SK-N-SH treated with all-trans-retinoic acid at 6 μM for 48 hours (cell line): ENCODE data around the gene ID3.
A peak's percentile ranks its signal among the peaks of the same experiment; 100 is the strongest.

Experiments
- ATAC-seq: fragments of 200-7000 bp; cut with Tn5 transposase; 3 replicates; pipeline ENCODE4 v1.9.1; 2020; ENCODE audit warnings: mild to moderate bottlenecking, moderate library complexity
- ARNTL ChIP-seq: fragments of 450-650 bp; formaldehyde crosslinking; IDR thresholded peaks from 2 replicates; pipeline ENCODE4 v1.5.0; 2020; ENCODE audit warnings: low read depth, mild to moderate bottlenecking, moderate library complexity, borderline replicate concordance
- BACH2 ChIP-seq: fragments of 250-450 bp; sonication (Bioruptor Pico); IDR thresholded peaks from 2 replicates; pipeline ENCODE4 v1.9.0; 2021; ENCODE audit warnings: mild to moderate bottlenecking, borderline replicate concordance
- CSDC2 ChIP-seq: fragments of 250-450 bp; sonication (Bioruptor Pico); IDR thresholded peaks from 2 replicates; pipeline ENCODE4 v1.5.0; 2020; ENCODE audit warnings: mild to moderate bottlenecking, moderate library complexity
- ESRRG ChIP-seq: fragments of 250-450 bp; sonication (Bioruptor Pico); IDR thresholded peaks from 2 replicates; pipeline ENCODE4 v1.6.1; 2021; ENCODE audit warnings: mild to moderate bottlenecking
- GLIS3 ChIP-seq: fragments of 250-450 bp; sonication (Bioruptor Pico); IDR thresholded peaks from 2 replicates; pipeline ENCODE4 v1.5.0; 2020; ENCODE audit warnings: mild to moderate bottlenecking, moderate library complexity
- ISL1 ChIP-seq: fragments of 250-450 bp; sonication (Bioruptor Pico); IDR thresholded peaks from 2 replicates; pipeline ENCODE4 v2.1.2; 2022; ENCODE audit warnings: mild to moderate bottlenecking, moderate library complexity
- OSR1 ChIP-seq: fragments of 250-450 bp; sonication (Bioruptor Pico); IDR thresholded peaks from 2 replicates; pipeline ENCODE4 v1.8.0; 2022; ENCODE audit warnings: moderate library complexity, mild to moderate bottlenecking, inconsistent platforms
- PPARA ChIP-seq: fragments of 250-450 bp; sonication (Bioruptor Pico); IDR thresholded peaks from 2 replicates; pipeline ENCODE4 v1.5.0; 2020; ENCODE audit warnings: mild to moderate bottlenecking, borderline replicate concordance
- RARB ChIP-seq: fragments of 250-450 bp; sonication (Bioruptor Pico); IDR thresholded peaks from 2 replicates; pipeline ENCODE4 v1.8.0; 2021; ENCODE audit warnings: mild to moderate bottlenecking, moderate library complexity
- SNAI2 ChIP-seq: fragments of 250-450 bp; sonication (Bioruptor Pico); IDR thresholded peaks from 2 replicates; pipeline ENCODE4 v1.5.0; 2020; ENCODE audit warnings: mild to moderate bottlenecking, moderate library complexity
- TCF4 ChIP-seq: fragments of 250-450 bp; sonication (Bioruptor Pico); IDR thresholded peaks from 2 replicates; pipeline ENCODE4 v1.8.0; 2021; ENCODE audit warnings: mild to moderate bottlenecking, moderate library complexity, borderline replicate concordance
- TOX ChIP-seq: fragments of 250-450 bp; sonication (Bioruptor Pico); IDR thresholded peaks from 2 replicates; pipeline ENCODE4 v1.8.0; 2021; ENCODE audit warnings: mild to moderate bottlenecking, moderate library complexity, borderline replicate concordance
- TSHZ2 ChIP-seq: fragments of 250-450 bp; sonication (Bioruptor Pico); IDR thresholded peaks from 2 replicates; pipeline ENCODE4 v1.5.0; 2020; ENCODE audit warnings: mild to moderate bottlenecking, moderate library complexity
- ZC3H10 ChIP-seq: fragments of 250-450 bp; sonication (Bioruptor Pico); IDR thresholded peaks from 2 replicates; pipeline ENCODE4 v1.5.1; 2021; ENCODE audit warnings: mild to moderate bottlenecking, moderate library complexity
- ZFP3 ChIP-seq: fragments of 250-450 bp; sonication (Bioruptor Pico); IDR thresholded peaks from 2 replicates; pipeline ENCODE4 v1.5.0; 2020; ENCODE audit warnings: mild to moderate bottlenecking, moderate library complexity
- ZFP30 ChIP-seq: fragments of 450-650 bp; formaldehyde crosslinking; IDR thresholded peaks from 2 replicates; pipeline ENCODE4 v1.5.0; 2022; ENCODE audit warnings: mild to moderate bottlenecking, moderate library complexity
- ZNF565 ChIP-seq: fragments of 450-650 bp; formaldehyde crosslinking; conservative IDR thresholded peaks from 2 replicates; pipeline ENCODE4 v1.5.0; 2020; ENCODE audit warnings: low read depth, mild to moderate bottlenecking, moderate library complexity
- ZNF70 ChIP-seq: fragments of 450-650 bp; formaldehyde crosslinking; IDR thresholded peaks from 2 replicates; pipeline ENCODE4 v1.5.0; 2020; ENCODE audit warnings: mild to moderate bottlenecking, moderate library complexity
- ZNF8 ChIP-seq: fragments of 450-650 bp; formaldehyde crosslinking; IDR thresholded peaks from 2 replicates; pipeline ENCODE4 v1.5.0; 2020; ENCODE audit warnings: mild to moderate bottlenecking, moderate library complexity
- TF ChIP-seq, protein P1 (sequence below): fragments of 250-450 bp; sonication (Bioruptor Pico); IDR thresholded peaks from 2 replicates; pipeline ENCODE4 v1.8.0; 2020; ENCODE audit warnings: mild to moderate bottlenecking, moderate library complexity, borderline replicate concordance
- TF ChIP-seq, protein P2 (sequence below): fragments of 250-450 bp; sonication (Bioruptor Pico); IDR thresholded peaks from 2 replicates; pipeline ENCODE4 v1.5.1; 2021; ENCODE audit warnings: mild to moderate bottlenecking, moderate library complexity
- TF ChIP-seq, protein P3 (sequence below): fragments of 250-450 bp; sonication (Bioruptor Pico); IDR thresholded peaks from 2 replicates; pipeline ENCODE4 v1.5.1; 2020; ENCODE audit warnings: low read depth, mild to moderate bottlenecking, moderate library complexity
- TF ChIP-seq, protein P4 (sequence below): fragments of 250-450 bp; sonication (Bioruptor Pico); IDR thresholded peaks from 2 replicates; pipeline ENCODE4 v1.8.0; 2021; ENCODE audit warnings: low read depth, mild to moderate bottlenecking, moderate library complexity, borderline replicate concordance

Gene ID3, protein sequence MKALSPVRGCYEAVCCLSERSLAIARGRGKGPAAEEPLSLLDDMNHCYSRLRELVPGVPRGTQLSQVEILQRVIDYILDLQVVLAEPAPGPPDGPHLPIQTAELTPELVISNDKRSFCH

GRCh38 chr1:23559136-23559984, at the start of gene ID3:
Gene ID3 (minus strand): TSS chr1:23559501. CDS start chr1:23559426, 75 bp downstream.
- peak; percentile 53 for ATAC-seq
- TF ChIP-seq ESRRG (peak; percentile 69; the same call in 1 of the 2 replicates), PPARA (no peak), BACH2 (CRISPR knock-in tag) (no peak), GLIS3 (CRISPR knock-in tag) (no peak), ISL1 (CRISPR knock-in tag) (peak; percentile 36), RARB (CRISPR knock-in tag) (0 out of 2 replicates have a peak, but pooled peaks have one; percentile 51), TCF4 (CRISPR knock-in tag) (no peak; the same call in 1 of the 2 replicates), TOX (CRISPR knock-in tag) (no peak), OSR1 (no peak), CSDC2 (CRISPR knock-in tag) (no peak), ZC3H10 (CRISPR knock-in tag) (peak; percentile 73), ZFP3 (CRISPR knock-in tag) (no peak), TSHZ2 (CRISPR knock-in tag) (0 out of 2 replicates have a peak, but pooled peaks have one; percentile 8), ZNF8 (CRISPR knock-in tag) (0 out of 2 replicates have a peak, but pooled peaks have one; percentile 39), ZNF565 (CRISPR knock-in tag) (peak; percentile 75; the same call in 1 of the 2 replicates), SNAI2 (no peak), ZFP30 (CRISPR knock-in tag) (0 out of 2 replicates have a peak, but pooled peaks have one; percentile 20), ZNF70 (peak; percentile 57), ARNTL (CRISPR knock-in tag) (no peak)
- TF ChIP-seq, protein P1, sequence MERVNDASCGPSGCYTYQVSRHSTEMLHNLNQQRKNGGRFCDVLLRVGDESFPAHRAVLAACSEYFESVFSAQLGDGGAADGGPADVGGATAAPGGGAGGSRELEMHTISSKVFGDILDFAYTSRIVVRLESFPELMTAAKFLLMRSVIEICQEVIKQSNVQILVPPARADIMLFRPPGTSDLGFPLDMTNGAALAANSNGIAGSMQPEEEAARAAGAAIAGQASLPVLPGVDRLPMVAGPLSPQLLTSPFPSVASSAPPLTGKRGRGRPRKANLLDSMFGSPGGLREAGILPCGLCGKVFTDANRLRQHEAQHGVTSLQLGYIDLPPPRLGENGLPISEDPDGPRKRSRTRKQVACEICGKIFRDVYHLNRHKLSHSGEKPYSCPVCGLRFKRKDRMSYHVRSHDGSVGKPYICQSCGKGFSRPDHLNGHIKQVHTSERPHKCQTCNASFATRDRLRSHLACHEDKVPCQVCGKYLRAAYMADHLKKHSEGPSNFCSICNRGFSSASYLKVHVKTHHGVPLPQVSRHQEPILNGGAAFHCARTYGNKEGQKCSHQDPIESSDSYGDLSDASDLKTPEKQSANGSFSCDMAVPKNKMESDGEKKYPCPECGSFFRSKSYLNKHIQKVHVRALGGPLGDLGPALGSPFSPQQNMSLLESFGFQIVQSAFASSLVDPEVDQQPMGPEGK, result peak; percentile 54; the same call in 1 of the 2 replicates
- TF ChIP-seq, protein P2, sequence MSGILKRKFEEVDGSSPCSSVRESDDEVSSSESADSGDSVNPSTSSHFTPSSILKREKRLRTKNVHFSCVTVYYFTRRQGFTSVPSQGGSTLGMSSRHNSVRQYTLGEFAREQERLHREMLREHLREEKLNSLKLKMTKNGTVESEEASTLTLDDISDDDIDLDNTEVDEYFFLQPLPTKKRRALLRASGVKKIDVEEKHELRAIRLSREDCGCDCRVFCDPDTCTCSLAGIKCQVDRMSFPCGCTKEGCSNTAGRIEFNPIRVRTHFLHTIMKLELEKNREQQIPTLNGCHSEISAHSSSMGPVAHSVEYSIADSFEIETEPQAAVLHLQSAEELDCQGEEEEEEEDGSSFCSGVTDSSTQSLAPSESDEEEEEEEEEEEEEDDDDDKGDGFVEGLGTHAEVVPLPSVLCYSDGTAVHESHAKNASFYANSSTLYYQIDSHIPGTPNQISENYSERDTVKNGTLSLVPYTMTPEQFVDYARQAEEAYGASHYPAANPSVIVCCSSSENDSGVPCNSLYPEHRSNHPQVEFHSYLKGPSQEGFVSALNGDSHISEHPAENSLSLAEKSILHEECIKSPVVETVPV (CRISPR knock-in tag), result peak; percentile 84; the same call in 1 of the 2 replicates
- TF ChIP-seq, protein P3, sequence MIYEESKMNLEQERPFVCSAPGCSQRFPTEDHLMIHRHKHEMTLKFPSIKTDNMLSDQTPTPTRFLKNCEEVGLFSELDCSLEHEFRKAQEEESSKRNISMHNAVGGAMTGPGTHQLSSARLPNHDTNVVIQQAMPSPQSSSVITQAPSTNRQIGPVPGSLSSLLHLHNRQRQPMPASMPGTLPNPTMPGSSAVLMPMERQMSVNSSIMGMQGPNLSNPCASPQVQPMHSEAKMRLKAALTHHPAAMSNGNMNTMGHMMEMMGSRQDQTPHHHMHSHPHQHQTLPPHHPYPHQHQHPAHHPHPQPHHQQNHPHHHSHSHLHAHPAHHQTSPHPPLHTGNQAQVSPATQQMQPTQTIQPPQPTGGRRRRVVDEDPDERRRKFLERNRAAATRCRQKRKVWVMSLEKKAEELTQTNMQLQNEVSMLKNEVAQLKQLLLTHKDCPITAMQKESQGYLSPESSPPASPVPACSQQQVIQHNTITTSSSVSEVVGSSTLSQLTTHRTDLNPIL (CRISPR knock-in tag), result no peak
- TF ChIP-seq, protein P4, sequence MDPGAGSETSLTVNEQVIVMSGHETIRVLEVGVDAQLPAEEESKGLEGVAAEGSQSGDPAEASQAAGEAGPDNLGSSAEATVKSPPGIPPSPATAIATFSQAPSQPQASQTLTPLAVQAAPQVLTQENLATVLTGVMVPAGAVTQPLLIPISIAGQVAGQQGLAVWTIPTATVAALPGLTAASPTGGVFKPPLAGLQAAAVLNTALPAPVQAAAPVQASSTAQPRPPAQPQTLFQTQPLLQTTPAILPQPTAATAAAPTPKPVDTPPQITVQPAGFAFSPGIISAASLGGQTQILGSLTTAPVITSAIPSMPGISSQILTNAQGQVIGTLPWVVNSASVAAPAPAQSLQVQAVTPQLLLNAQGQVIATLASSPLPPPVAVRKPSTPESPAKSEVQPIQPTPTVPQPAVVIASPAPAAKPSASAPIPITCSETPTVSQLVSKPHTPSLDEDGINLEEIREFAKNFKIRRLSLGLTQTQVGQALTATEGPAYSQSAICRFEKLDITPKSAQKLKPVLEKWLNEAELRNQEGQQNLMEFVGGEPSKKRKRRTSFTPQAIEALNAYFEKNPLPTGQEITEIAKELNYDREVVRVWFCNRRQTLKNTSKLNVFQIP, result no peak

GRCh38 chr1:23607944-23608343, 48.6 kb upstream of the ID3 start:
- TF ChIP-seq RARB (CRISPR knock-in tag), result no peak
- no peak for TF ChIP-seq ZNF8 (CRISPR knock-in tag)
- TF ChIP-seq, protein P3 (CRISPR knock-in tag), result no peak
- TF ChIP-seq ESRRG, result no peak
- no peak for TF ChIP-seq PPARA
- no peak for TF ChIP-seq ZFP30 (CRISPR knock-in tag)
- no peak for TF ChIP-seq GLIS3 (CRISPR knock-in tag)
- no peak for TF ChIP-seq ISL1 (CRISPR knock-in tag)
- no peak for TF ChIP-seq ZC3H10 (CRISPR knock-in tag)
- no peak for TF ChIP-seq SNAI2
- no peak for TF ChIP-seq ARNTL (CRISPR knock-in tag)
- TF ChIP-seq CSDC2 (CRISPR knock-in tag), result no peak
- ATAC-seq, result no peak
